Kidney (tissue), 14 donors: Measurements from ENCODE around the gene LYRM4. TPM values are rescaled to one million over a fixed set of nuclear protein-coding genes. Genes with fewer than 3 reads are reported as not detected.

Experiments used
- DNase-seq, 5 donors: peaks; one replicate each; pipeline ENCODE4 v3.0.0-alpha.2; 2013 to 2020
- FAIRE-seq: peaks from 2 replicates; lab custom pipeline; 2012; peaks lifted over from hg19 to GRCh38; lab: Jason Lieb, UNC
- H3K27ac ChIP-seq, 2 donors: one replicate each; pipeline ENCODE4 v1.7.0; 2013; ENCODE audit warnings: low read depth in 2 of 2, low read length in 2 of 2, inconsistent platforms in 1 of 2
- H3K27me3 ChIP-seq: one replicate; pipeline ENCODE4 v1.7.1; 2013; ENCODE audit warnings: low read length, inconsistent platforms; ENCODE audit not compliant: control insufficient read depth, insufficient read depth
- H3K36me3 ChIP-seq, 3 donors: one replicate each; pipeline versions ENCODE4 v1.7.0 to v1.7.1; 2013; ENCODE audit warnings: low read length in 3 of 3, control low read depth in 1 of 3, inconsistent platforms in 1 of 3; ENCODE audit not compliant: insufficient read depth in 3 of 3, control insufficient read depth in 2 of 3
- H3K4me1 ChIP-seq, 3 donors: one replicate each; pipeline versions ENCODE4 v1.7.0 to v1.7.1; 2013; ENCODE audit warnings: low read length in 3 of 3, inconsistent platforms in 1 of 3, low read depth in 1 of 3; ENCODE audit not compliant: control insufficient read depth in 2 of 3, insufficient read depth in 2 of 3
- H3K4me3 ChIP-seq, 3 donors: one replicate each; pipeline versions ENCODE4 v1.7.0 to v1.8.1; 2013; ENCODE audit warnings: low read length in 3 of 3, control low read depth in 1 of 3, inconsistent platforms in 1 of 3
- H3K9ac ChIP-seq, 3 donors: one replicate each; pipeline versions ENCODE4 v1.7.0 to v1.7.1; 2013; ENCODE audit warnings: low read length in 3 of 3, control low read depth in 1 of 3, inconsistent platforms in 1 of 3
- H3K9me3 ChIP-seq, 3 donors: one replicate each; pipeline versions ENCODE4 v1.7.0 to v1.7.1; 2013; ENCODE audit warnings: low read length in 3 of 3, control low read depth in 1 of 3, inconsistent platforms in 1 of 3; ENCODE audit not compliant: control insufficient read depth in 2 of 3, insufficient read depth in 1 of 3
- intact Hi-C: fragments of 100-400 bp; cut with DNase I; formaldehyde crosslinking; loops from one replicate; pipeline ENCODE4 v1.11.1; 2022
- polyA plus RNA-seq: library from polyadenylated mRNA; stranded (reverse); fragments of 350-450 nt; fragmentation: Illumina TruSeq; extraction: RNeasy Lipid Tissue Mini Kit (QIAGEN cat#74804); gene quantifications from one replicate; pipeline ENCODE4 v1.2.3, GENCODE V29; 2014; ENCODE audit warnings: low read depth, low replicate concordance; ENCODE audit not compliant: insufficient read depth
- total RNA-seq: library from RNA; stranded (reverse); fragmentation: NEBNext Ultra II Directional; extraction: Animal tissue kit (Norgen Biotek cat#: 25700); gene quantifications from one replicate; pipeline ENCODE4 v1.2.1, GENCODE V29; 2021
- TF ChIP-seq, protein P1 (sequence below): IDR thresholded peaks from 3 replicates; pipeline ENCODE4 v1.5.1; 2012; ENCODE audit warnings: mild to moderate bottlenecking, moderate library complexity, borderline replicate concordance; ENCODE audit not compliant: insufficient read depth; ENCODE audit errors: extremely low read depth
- donor health status: control.
- donor health status: control.
- donor health status: control.
- donor health status: control.
- donor health status: control.
- donor health status: DM: yes; HTN: yes; CAD: no.
- donor health status: Normal renal cell carcinoma (clear cell type).

LYRM4 gene
- total and polyA plus RNA-seq, 2 donors from 2014 or later = 21.3 to 31.8 TPM

GRCh38 chr6:5250911-5251310 is 9.8 kb downstream of the LYRM4 start:
- Histone ChIP-seq H3K9ac (no peak overlapping the region), H3K4me3 (no peak overlapping the region), H3K36me3 (no peaks in the 10 kb centered on the region), H3K27me3 (no peaks in the 10 kb centered on the region), H3K27ac (no peak overlapping the region), H3K9me3 (no peaks in the 10 kb centered on the region), H3K4me1 (no peaks in the 10 kb centered on the region)
- TF ChIP-seq, protein P1, sequence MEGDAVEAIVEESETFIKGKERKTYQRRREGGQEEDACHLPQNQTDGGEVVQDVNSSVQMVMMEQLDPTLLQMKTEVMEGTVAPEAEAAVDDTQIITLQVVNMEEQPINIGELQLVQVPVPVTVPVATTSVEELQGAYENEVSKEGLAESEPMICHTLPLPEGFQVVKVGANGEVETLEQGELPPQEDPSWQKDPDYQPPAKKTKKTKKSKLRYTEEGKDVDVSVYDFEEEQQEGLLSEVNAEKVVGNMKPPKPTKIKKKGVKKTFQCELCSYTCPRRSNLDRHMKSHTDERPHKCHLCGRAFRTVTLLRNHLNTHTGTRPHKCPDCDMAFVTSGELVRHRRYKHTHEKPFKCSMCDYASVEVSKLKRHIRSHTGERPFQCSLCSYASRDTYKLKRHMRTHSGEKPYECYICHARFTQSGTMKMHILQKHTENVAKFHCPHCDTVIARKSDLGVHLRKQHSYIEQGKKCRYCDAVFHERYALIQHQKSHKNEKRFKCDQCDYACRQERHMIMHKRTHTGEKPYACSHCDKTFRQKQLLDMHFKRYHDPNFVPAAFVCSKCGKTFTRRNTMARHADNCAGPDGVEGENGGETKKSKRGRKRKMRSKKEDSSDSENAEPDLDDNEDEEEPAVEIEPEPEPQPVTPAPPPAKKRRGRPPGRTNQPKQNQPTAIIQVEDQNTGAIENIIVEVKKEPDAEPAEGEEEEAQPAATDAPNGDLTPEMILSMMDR = no peak
- intact Hi-C loops = no loop called here
- no peak for FAIRE-seq
- no peak for DNase-seq

- no peak for FAIRE-seq
- intact Hi-C loops = no loop called here
- Histone ChIP-seq H3K9me3 (no peaks in the 10 kb centered on the region), H3K4me1 (no peaks in the 10 kb centered on the region), H3K4me3 (no peak overlapping the region), H3K27me3 (no peaks in the 10 kb centered on the region), H3K27ac (no peak overlapping the region), H3K9ac (no peak overlapping the region), H3K36me3 (no peaks in the 10 kb centered on the region)
- DNase-seq = no peak
- TF ChIP-seq, protein P1 = no peak
Observed at GRCh38 chr6:5250451-5250850, 10.3 kb downstream of the LYRM4 start.

DNA sequence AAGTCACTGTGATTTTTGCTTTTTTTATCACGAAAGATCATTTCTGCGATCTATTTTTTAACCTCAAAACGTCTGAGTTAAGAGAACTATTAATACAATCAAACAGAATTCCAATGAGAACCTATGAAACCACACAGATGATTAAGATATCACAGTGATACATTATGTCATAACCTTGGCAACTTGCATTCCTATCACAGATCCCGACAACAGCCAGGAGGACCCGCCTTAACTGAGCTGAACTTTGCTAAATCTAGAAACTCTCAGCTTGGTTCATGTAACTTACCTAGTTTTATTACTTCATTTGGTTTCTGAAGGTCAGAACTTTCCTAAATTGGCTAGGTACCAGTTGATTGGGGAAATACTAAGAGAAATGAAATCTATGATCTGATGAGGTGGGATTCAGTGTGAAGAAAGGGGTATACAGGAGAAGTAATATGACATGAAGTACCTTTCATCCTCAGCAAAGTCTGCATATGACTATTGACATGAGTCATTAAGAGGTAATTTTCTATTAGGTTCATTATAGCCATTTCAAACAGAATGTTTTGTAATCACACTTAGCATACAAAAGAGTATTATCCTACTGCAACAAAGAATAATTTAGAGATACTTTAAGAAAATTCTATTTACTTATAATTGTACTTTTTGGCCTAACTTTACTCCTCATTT is 11.2 kb downstream of the LYRM4 start:
- no peak overlapping the region for H3K4me3 ChIP-seq
- DNase-seq = no peak
- no peaks in the 10 kb centered on the region for H3K9me3 ChIP-seq
- no peak overlapping the region for H3K9ac ChIP-seq
- TF ChIP-seq, protein P1 = no peak
- H3K4me1 ChIP-seq = no peaks in the 10 kb centered on the region
- no peaks in the 10 kb centered on the region for H3K36me3 ChIP-seq
- no peaks in the 10 kb centered on the region for H3K27me3 ChIP-seq
- intact Hi-C loops = no loop called here
- no peak overlapping the region for H3K27ac ChIP-seq
- FAIRE-seq = no peak
